ENCODE results near the gene OR2T8.

OR2T8 gene

GRCh38 chr1:247962911-247963588 lies 43.0 kb downstream of the OR2T8 start:
- no peak for TF ChIP-seq CTCF (IDR thresholded peaks at IDR 0.05)
- H3K4me3 Mint-ChIP-seq = no peak overlapping the region
- no peaks in the 10 kb centered on the region for H3K36me3 Mint-ChIP-seq (ENCODE audit: low read depth)
- H3K27ac Mint-ChIP-seq = no peak overlapping the region
- no peak for DNase-seq
- no peaks in the 10 kb centered on the region for H3K4me1 Mint-ChIP-seq
- peaks cover 4% of the 10 kb centered on the region for H3K27me3 Mint-ChIP-seq (ENCODE audit: low read depth, poor library complexity)
- peaks cover 68% of the 10 kb centered on the region for H3K9me3 Mint-ChIP-seq

- TF ChIP-seq CTCF (IDR thresholded peaks at IDR 0.05) = no peak
- Mint-ChIP-seq H3K9me3 (peaks cover 72% of the 10 kb centered on the region), H3K4me3 (no peak within 1 kb of the TSS), H3K4me1 (no peaks in the 10 kb centered on the region), H3K27ac (no peak within 1 kb of the TSS), H3K27me3 (ENCODE audit: low read depth, poor library complexity) (peaks cover 4% of the 10 kb centered on the region), H3K36me3 (ENCODE audit: low read depth) (no peaks in the 10 kb centered on the region)
- DNase-seq = no peak
Measured at GRCh38 chr1:247964933-247965332, 44.9 kb downstream of the OR2T8 start, which contains the start of gene OR2AK2. Gene OR2AK2, plus strand, starts transcription at chr1:247965233. Its CDS starts 144 bp downstream, at chr1:247965377.

- no peak for DNase-seq
- Mint-ChIP-seq H3K36me3 (ENCODE audit: low read depth) (no peaks in the 10 kb centered on the region), H3K27me3 (ENCODE audit: low read depth, poor library complexity) (peaks cover 4% of the 10 kb centered on the region), H3K9me3 (peaks cover 69% of the 10 kb centered on the region), H3K27ac (no peak overlapping the region), H3K4me3 (no peak overlapping the region), H3K4me1 (no peaks in the 10 kb centered on the region)
- TF ChIP-seq CTCF (IDR thresholded peaks at IDR 0.05) = no peak
Measured at GRCh38 chr1:247966532-247967204, 46.6 kb downstream of the OR2T8 start.
